ENCODE data around the gene LDLRAD4. TPM values are rescaled to one million over a fixed set of nuclear protein-coding genes. Genes with fewer than 3 reads are reported as not detected.

LDLRAD4 gene
- total and polyA plus RNA-seq, 8 donors = 14.1 to 26.6 (median 18.8) TPM

GRCh38 chr18:13219593-13220159, 1.1 kb downstream of the LDLRAD4 start:
- Histone ChIP-seq H3K9me3 (no peaks in the 10 kb centered on the region), H3K27ac (no peak overlapping the region), H3K36me3 (no peaks in the 10 kb centered on the region), H3K27me3 (peaks cover 0 to 59% of the 10 kb centered on the region in 2 donors), H3K4me1 (peaks cover 26 to 76% of the 10 kb centered on the region in 2 donors), H3K4me3 (no peak overlapping the region)
- DNase-seq (no peak), ATAC-seq (no peak)
- intact Hi-C loops (cut with DNase I) = loop anchor here in 1 of 2 donors (5.0 to 10.0 kb wide), 2 partner anchors 313 to 415 kb away; no protein-coding TSS in a partner anchor
- TF ChIP-seq, protein P1, sequence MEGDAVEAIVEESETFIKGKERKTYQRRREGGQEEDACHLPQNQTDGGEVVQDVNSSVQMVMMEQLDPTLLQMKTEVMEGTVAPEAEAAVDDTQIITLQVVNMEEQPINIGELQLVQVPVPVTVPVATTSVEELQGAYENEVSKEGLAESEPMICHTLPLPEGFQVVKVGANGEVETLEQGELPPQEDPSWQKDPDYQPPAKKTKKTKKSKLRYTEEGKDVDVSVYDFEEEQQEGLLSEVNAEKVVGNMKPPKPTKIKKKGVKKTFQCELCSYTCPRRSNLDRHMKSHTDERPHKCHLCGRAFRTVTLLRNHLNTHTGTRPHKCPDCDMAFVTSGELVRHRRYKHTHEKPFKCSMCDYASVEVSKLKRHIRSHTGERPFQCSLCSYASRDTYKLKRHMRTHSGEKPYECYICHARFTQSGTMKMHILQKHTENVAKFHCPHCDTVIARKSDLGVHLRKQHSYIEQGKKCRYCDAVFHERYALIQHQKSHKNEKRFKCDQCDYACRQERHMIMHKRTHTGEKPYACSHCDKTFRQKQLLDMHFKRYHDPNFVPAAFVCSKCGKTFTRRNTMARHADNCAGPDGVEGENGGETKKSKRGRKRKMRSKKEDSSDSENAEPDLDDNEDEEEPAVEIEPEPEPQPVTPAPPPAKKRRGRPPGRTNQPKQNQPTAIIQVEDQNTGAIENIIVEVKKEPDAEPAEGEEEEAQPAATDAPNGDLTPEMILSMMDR (IDR thresholded peaks at IDR 0.05) = no peak

DNA sequence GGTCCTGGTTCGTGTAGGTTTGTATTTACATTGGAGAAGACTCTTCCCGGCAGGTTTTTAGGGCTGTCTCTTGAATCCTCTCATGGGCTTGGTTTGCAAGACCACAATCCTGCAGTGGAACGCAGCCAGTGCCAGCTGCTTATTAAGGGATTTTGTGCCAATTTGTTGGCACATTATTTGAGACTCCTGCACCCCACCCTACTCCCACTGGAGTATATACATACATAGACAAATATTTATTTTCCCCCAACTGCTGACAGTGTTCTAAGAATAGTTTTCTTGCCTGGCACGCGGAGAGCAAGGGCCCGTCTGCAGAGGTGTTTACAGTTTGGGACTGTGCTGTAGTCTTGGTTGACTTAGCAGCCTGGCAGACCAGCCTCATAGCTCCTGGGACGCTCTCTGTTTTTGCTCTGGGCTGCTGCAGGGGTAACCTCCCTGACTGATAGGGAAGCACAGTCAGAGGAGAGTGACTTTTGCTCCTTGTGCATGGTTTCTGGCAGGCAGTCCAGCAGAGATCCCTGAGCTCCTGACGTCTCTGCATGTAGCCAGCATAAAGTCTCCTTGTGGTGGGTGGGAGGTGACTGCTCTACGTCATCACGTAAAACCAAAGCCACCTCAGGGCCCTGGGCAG, 1.9 kb downstream of the LDLRAD4 start:
- intact Hi-C loops (cut with DNase I) = no loop called here
- Histone ChIP-seq H3K4me3 (no peak overlapping the region), H3K27ac (no peak overlapping the region), H3K27me3 (peaks cover 0 to 51% of the 10 kb centered on the region in 2 donors), H3K4me1 (peaks cover 26 to 76% of the 10 kb centered on the region in 2 donors), H3K36me3 (no peaks in the 10 kb centered on the region), H3K9me3 (no peaks in the 10 kb centered on the region)
- TF ChIP-seq, protein P1 (IDR thresholded peaks at IDR 0.05) = no peak
- no peak for ATAC-seq
- peak in 1 of 4 donors; percentile 12 for DNase-seq

DNA sequence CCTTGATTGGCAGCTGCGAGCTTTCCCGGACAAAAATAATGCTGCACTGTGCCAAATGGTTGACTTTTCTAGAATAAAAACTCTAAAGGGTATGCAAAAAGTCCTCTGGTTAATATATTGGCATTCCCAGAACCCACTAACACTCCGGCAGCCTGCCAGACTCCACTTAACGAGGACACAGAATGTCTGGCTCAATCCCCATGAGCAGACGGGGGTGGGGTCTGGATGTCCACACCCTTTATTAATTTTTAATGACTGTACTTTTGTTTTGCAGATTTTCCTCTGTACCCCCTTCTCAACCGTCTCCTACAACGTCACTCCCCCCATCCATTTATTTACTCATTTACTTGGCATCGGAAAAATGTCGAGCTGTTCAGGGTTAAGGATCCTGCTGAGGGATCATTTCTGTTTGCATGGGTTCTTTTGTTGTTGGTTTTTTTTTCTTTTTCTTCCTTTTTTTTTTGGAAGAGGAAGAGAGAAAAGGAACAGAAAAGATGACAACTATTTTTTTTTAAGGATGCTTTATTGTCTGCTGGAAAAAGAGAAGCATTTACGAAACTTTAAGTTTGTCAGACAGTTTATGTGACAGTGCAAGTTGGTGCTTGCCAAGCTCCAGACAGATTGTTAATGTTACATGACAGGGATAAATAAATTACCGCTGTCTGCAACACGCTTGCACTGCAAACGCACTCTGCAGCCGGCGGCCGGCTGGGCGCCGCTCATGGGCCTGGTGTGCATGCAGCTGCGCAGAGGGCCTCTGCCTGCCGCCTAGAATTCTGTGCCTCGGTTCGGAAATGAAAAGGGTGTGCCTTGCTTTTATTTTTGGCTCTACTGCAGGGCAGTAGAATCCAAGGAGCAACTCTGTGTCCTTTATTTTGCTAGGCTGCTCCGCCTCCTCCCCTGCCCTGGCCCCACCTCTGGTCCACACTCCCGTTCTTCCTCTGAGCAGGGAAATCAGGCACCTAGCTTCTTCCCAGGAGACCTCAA, 3.6 kb downstream of the LDLRAD4 start:
- intact Hi-C loops (cut with DNase I) = no loop called here
- H3K27ac ChIP-seq = peak overlapping the region; percentile 54 to 73
- H3K4me3 ChIP-seq = no peak overlapping the region
- TF ChIP-seq, protein P1 (IDR thresholded peaks at IDR 0.05) = no peak
- peaks cover 0 to 34% of the 10 kb centered on the region in 2 donors for H3K27me3 ChIP-seq
- H3K36me3 ChIP-seq = no peaks in the 10 kb centered on the region
- ATAC-seq (peak; percentile 57), DNase-seq (peak; percentile 79 to 96 (median 88))
- H3K9me3 ChIP-seq = no peaks in the 10 kb centered on the region
- H3K4me1 ChIP-seq = peaks cover 18 to 62% of the 10 kb centered on the region in 2 donors

- peaks cover 0 to 28% of the 10 kb centered on the region in 2 donors for H3K27me3 ChIP-seq
- intact Hi-C loops (cut with DNase I) = no loop called here
- no peaks in the 10 kb centered on the region for H3K9me3 ChIP-seq
- H3K36me3 ChIP-seq = no peaks in the 10 kb centered on the region
- peak; percentile 5 for ATAC-seq
- DNase-seq = peak in 1 of 4 donors; percentile 25
- H3K4me3 ChIP-seq = no peak overlapping the region
- H3K27ac ChIP-seq = peak overlapping the region; percentile 54 to 73
- TF ChIP-seq, protein P1 (IDR thresholded peaks at IDR 0.05) = no peak
- peaks cover 18 to 61% of the 10 kb centered on the region in 2 donors for H3K4me1 ChIP-seq
Observed at GRCh38 chr18:13222856-13223281, 4.3 kb downstream of the LDLRAD4 start.
